Measurements from ENCODE around the gene TBXAS1. TPM values are rescaled to one million over a fixed set of nuclear protein-coding genes. Genes with fewer than 3 reads are reported as not detected.

TBXAS1 gene
- polyA plus RNA-seq, 1 experiment: 53.2 TPM

GRCh38 chr7:140025241-140025640 is 196.2 kb downstream of the TBXAS1 start:
- Histone ChIP-seq H3K4me3 (ENCODE audit: low read depth, low read length) (no peak overlapping the region), H3K27ac (ENCODE audit: low read depth, low read length) (no peak overlapping the region), H3K9me3 (ENCODE audit: control insufficient read depth, insufficient read depth, low read length) (no peaks in the 10 kb centered on the region), H3K27me3 (ENCODE audit: control insufficient read depth, insufficient read depth, low read length) (no peaks in the 10 kb centered on the region)
- ChIA-PET POLR2A (no interaction called here), CTCF (interaction anchor here (1.1 kb wide), 1 partner anchor 300 kb away, joined by 4 read pairs; no protein-coding TSS in a partner anchor)
- no peak for DNase-seq (ENCODE audit: low read depth, low spot score)
- TF ChIP-seq, protein P1, sequence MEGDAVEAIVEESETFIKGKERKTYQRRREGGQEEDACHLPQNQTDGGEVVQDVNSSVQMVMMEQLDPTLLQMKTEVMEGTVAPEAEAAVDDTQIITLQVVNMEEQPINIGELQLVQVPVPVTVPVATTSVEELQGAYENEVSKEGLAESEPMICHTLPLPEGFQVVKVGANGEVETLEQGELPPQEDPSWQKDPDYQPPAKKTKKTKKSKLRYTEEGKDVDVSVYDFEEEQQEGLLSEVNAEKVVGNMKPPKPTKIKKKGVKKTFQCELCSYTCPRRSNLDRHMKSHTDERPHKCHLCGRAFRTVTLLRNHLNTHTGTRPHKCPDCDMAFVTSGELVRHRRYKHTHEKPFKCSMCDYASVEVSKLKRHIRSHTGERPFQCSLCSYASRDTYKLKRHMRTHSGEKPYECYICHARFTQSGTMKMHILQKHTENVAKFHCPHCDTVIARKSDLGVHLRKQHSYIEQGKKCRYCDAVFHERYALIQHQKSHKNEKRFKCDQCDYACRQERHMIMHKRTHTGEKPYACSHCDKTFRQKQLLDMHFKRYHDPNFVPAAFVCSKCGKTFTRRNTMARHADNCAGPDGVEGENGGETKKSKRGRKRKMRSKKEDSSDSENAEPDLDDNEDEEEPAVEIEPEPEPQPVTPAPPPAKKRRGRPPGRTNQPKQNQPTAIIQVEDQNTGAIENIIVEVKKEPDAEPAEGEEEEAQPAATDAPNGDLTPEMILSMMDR (IDR thresholded peaks at IDR 0.05; ENCODE audit: low read depth, low read length): no peak

DNA sequence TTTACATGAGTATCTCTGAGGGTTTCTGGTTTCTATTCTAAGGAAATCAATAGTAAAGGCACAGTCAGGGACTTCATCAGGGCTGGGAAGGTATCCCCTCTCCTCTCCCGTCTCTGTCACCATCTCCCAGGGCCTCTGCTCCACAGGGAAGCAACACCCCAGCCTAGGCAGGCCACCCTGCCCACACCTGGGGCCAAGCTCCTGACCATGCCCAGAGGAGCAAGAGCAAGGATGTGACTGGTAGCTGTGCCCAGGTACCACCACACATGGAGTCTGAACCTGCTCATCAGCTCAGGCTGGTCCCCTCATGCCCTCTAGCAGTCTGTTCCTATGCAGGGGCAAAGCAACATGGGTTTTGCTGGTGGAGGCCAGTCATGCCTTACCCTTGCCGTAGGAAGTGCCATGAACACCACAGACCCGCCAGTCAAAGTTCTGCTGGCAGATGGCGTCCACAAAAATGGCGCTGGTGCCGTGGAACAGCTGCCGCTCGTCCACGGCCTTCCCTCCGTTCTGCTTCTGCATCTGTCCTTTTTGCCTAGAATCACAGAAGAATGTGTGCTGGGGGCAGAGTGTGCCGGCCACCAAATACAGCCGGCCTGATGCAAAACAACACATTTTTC is 196.9 kb downstream of the TBXAS1 start:
- TF ChIP-seq, protein P1 (IDR thresholded peaks at IDR 0.05; ENCODE audit: low read depth, low read length): no peak
- no peak for DNase-seq (ENCODE audit: low read depth, low spot score)
- H3K9me3 ChIP-seq (ENCODE audit: control insufficient read depth, insufficient read depth, low read length): no peaks in the 10 kb centered on the region
- no peak overlapping the region for H3K27ac ChIP-seq (ENCODE audit: low read depth, low read length)
- H3K4me3 ChIP-seq (ENCODE audit: low read depth, low read length): no peak overlapping the region
- ChIA-PET POLR2A (no interaction called here), CTCF (interaction anchor here (1.1 kb wide), 1 partner anchor 300 kb away, joined by 4 read pairs; no protein-coding TSS in a partner anchor)
- no peaks in the 10 kb centered on the region for H3K27me3 ChIP-seq (ENCODE audit: control insufficient read depth, insufficient read depth, low read length)

GRCh38 chr7:140026935-140027334 is 197.9 kb downstream of the TBXAS1 start:
- Histone ChIP-seq H3K27ac (ENCODE audit: low read depth, low read length) (no peak overlapping the region), H3K4me3 (ENCODE audit: low read depth, low read length) (no peak overlapping the region), H3K27me3 (ENCODE audit: control insufficient read depth, insufficient read depth, low read length) (no peaks in the 10 kb centered on the region), H3K9me3 (ENCODE audit: control insufficient read depth, insufficient read depth, low read length) (no peaks in the 10 kb centered on the region)
- POLR2A ChIA-PET: interaction anchor here (0.6 kb wide), 1 partner anchor 343 kb away, joined by 3 read pairs; no protein-coding TSS in a partner anchor
- TF ChIP-seq, protein P1 (IDR thresholded peaks at IDR 0.05; ENCODE audit: low read depth, low read length): no peak
- CTCF ChIA-PET: interaction anchor here (0.7 kb wide), 1 partner anchor 592 kb away, joined by 7 read pairs; no protein-coding TSS in a partner anchor
- DNase-seq (ENCODE audit: low read depth, low spot score): no peak

DNA sequence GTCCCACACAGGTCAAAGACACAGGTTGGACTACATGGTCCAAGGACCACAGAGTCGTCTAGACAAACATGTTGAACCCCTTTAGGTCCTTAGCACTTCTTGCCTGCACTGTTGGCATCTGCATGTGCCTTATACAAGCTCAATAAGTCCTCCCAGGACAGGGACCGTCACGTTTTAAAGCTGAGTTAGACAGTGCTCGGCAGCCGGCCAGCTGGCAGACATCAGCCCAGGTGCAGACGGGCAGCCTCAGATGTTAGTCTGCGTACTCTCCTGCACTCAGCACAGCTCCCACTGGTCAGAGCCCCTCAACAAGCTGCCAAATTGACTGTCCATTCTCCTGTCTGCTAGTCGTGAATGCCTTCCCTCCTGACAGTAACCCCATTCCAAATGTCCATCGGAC is 198.8 kb downstream of the TBXAS1 start:
- CTCF ChIA-PET: no interaction called here
- no peak overlapping the region for H3K27ac ChIP-seq (ENCODE audit: low read depth, low read length)
- TF ChIP-seq, protein P1 (IDR thresholded peaks at IDR 0.05; ENCODE audit: low read depth, low read length): no peak
- H3K27me3 ChIP-seq (ENCODE audit: control insufficient read depth, insufficient read depth, low read length): no peaks in the 10 kb centered on the region
- POLR2A ChIA-PET: no interaction called here
- no peak overlapping the region for H3K4me3 ChIP-seq (ENCODE audit: low read depth, low read length)
- no peaks in the 10 kb centered on the region for H3K9me3 ChIP-seq (ENCODE audit: control insufficient read depth, insufficient read depth, low read length)
- no peak for DNase-seq (ENCODE audit: low read depth, low spot score)

GRCh38 chr7:140028311-140028710 is 199.2 kb downstream of the TBXAS1 start:
- no peaks in the 10 kb centered on the region for H3K9me3 ChIP-seq (ENCODE audit: control insufficient read depth, insufficient read depth, low read length)
- CTCF ChIA-PET: no interaction called here
- DNase-seq (ENCODE audit: low read depth, low spot score): no peak
- H3K27ac ChIP-seq (ENCODE audit: low read depth, low read length): no peak overlapping the region
- TF ChIP-seq, protein P1 (IDR thresholded peaks at IDR 0.05; ENCODE audit: low read depth, low read length): no peak
- H3K4me3 ChIP-seq (ENCODE audit: low read depth, low read length): no peak overlapping the region
- POLR2A ChIA-PET: no interaction called here
- no peaks in the 10 kb centered on the region for H3K27me3 ChIP-seq (ENCODE audit: control insufficient read depth, insufficient read depth, low read length)
